ENCODE measurements around the gene OOEP.

OOEP gene

DNA sequence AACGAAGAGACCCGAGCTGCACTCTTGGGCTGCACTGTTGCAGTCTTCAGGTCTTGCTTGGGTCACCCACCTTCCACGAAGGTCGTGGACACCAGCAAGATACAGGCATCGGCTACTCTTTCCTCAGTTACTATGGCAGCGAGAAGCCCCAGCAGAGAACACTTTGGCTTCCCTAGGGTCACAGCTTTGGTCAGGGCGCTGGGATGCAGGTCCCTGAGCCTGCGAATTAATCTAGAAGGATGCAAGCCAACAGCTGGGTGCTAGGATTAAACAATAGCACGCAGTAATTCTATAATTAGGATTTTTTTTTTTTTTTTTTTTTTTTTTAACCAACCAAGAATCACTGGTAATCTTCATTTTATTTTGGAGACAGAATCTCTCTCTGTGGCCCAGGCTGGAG lies 5.1 kb downstream of the OOEP start:
- H3K27me3 ChIP-seq (ENCODE audit: insufficient read depth, insufficient read length) = peaks cover 18% of the 10 kb centered on the region
- TF ChIP-seq SUZ12 (IDR thresholded peaks at IDR 0.05; ENCODE audit: extremely low read depth, insufficient read depth, insufficient read length) (no peak), YY1 (IDR thresholded peaks at IDR 0.05; ENCODE audit: insufficient read depth, insufficient read length) (no peak), ZNF274 (IDR thresholded peaks at IDR 0.05; ENCODE audit: low read depth, low read length) (no peak)
- DNase-seq (ENCODE audit: low read depth, low spot score) = no peak
- no peaks in the 10 kb centered on the region for H3K4me1 ChIP-seq (ENCODE audit: insufficient read depth, insufficient read length)
- H3K9ac ChIP-seq (ENCODE audit: insufficient read length, low read depth) = no peak overlapping the region
- H3K9me3 ChIP-seq (ENCODE audit: insufficient read depth, low read length) = peaks cover 11% of the 10 kb centered on the region; the same call in 1 of the 2 replicates
- no peaks in the 10 kb centered on the region for H3K36me3 ChIP-seq (ENCODE audit: insufficient read depth, insufficient read length, low read length)
- no peak overlapping the region for H3K4me3 ChIP-seq (ENCODE audit: insufficient read length, low read depth)

DNA sequence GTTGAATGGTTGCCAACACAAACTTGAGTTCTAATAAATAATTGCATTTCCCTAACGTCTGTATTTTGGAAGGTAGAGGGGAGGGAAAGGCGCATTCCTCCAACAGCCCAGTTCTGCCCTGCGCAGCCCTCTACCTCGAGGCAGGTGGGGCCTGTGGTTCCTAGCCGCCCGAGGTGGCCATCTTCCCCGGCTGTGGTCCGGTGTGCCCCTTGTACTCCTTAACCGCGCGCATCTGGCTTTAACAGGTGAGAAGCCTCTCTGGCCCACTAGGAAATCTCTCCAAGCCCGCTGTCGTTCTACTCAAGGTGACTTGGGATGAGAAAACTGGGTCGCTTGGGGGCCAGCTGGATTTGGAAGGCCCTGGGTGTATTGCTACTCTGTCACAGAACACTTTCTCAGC lies 5.6 kb downstream of the OOEP start:
- Histone ChIP-seq H3K27me3 (ENCODE audit: insufficient read depth, insufficient read length) (peaks cover 14% of the 10 kb centered on the region), H3K4me3 (ENCODE audit: insufficient read length, low read depth) (no peak overlapping the region), H3K4me1 (ENCODE audit: insufficient read depth, insufficient read length) (no peaks in the 10 kb centered on the region), H3K9ac (ENCODE audit: insufficient read length, low read depth) (no peak overlapping the region), H3K36me3 (ENCODE audit: insufficient read depth, insufficient read length, low read length) (no peaks in the 10 kb centered on the region), H3K9me3 (ENCODE audit: insufficient read depth, low read length) (peaks cover 11% of the 10 kb centered on the region; the same call in 1 of the 2 replicates)
- DNase-seq (ENCODE audit: low read depth, low spot score) = no peak
- TF ChIP-seq SUZ12 (IDR thresholded peaks at IDR 0.05; ENCODE audit: extremely low read depth, insufficient read depth, insufficient read length) = no peak
- TF ChIP-seq YY1 (IDR thresholded peaks at IDR 0.05; ENCODE audit: insufficient read depth, insufficient read length) = no peak
- no peak for TF ChIP-seq ZNF274 (IDR thresholded peaks at IDR 0.05; ENCODE audit: low read depth, low read length)

DNA sequence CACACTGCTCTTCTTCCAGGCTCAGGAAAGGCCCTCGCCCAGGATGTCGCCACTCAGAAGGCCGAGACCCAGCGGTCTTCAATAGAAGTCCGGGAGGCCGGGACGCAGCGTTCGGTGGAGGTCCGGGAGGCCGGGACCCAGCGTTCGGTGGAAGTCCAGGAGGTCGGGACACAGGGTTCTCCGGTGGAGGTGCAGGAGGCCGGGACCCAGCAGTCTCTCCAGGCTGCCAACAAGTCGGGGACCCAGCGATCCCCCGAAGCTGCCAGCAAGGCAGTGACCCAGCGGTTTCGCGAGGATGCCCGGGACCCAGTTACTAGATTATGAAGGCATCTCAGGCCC lies 6.2 kb downstream of the OOEP start:
- no peak for TF ChIP-seq YY1 (IDR thresholded peaks at IDR 0.05; ENCODE audit: insufficient read depth, insufficient read length)
- no peak for TF ChIP-seq ZNF274 (IDR thresholded peaks at IDR 0.05; ENCODE audit: low read depth, low read length)
- H3K27me3 ChIP-seq (ENCODE audit: insufficient read depth, insufficient read length) = peaks cover 9% of the 10 kb centered on the region
- H3K36me3 ChIP-seq (ENCODE audit: insufficient read depth, insufficient read length, low read length) = no peaks in the 10 kb centered on the region
- H3K9me3 ChIP-seq (ENCODE audit: insufficient read depth, low read length) = peaks cover 11% of the 10 kb centered on the region; the same call in 1 of the 2 replicates
- no peak overlapping the region for H3K4me3 ChIP-seq (ENCODE audit: insufficient read length, low read depth)
- H3K9ac ChIP-seq (ENCODE audit: insufficient read length, low read depth) = no peak overlapping the region
- DNase-seq (ENCODE audit: low read depth, low spot score) = no peak
- no peaks in the 10 kb centered on the region for H3K4me1 ChIP-seq (ENCODE audit: insufficient read depth, insufficient read length)

DNA sequence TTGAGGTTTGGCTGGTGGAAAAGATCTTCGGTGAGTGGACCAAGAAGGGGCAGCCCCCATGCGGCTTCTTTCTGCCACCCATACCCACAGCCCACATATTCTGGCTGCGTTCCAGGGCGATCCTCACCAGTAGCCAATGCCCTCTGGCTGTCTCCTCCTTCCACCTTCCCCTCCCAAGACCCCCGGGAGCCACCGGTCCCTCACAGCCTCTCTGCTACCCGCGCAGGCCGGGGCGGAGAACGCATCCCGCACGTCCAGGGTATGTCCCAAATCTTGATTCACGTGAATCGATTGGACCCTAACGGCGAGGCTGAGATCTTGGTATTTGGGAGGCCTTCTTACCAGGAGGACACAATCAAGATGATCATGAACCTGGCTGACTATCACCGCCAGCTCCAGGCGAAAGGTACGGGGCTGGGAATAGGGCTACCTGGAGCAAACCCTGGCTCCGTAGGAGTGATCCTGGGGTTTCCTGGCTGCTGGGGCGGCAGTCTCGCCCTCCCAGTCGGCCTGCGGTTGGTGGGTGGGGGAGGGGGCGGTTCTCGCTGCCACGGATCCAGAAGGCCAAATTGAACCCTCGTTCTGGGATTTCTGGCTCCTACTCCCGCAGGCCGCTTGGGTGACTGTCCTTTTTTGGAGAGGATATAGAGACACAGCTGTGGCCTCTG lies 6.7 kb downstream of the OOEP start:
- Histone ChIP-seq H3K9me3 (ENCODE audit: insufficient read depth, low read length) (peaks cover 11% of the 10 kb centered on the region; the same call in 1 of the 2 replicates), H3K4me3 (ENCODE audit: insufficient read length, low read depth) (no peak overlapping the region), H3K36me3 (ENCODE audit: insufficient read depth, insufficient read length, low read length) (no peaks in the 10 kb centered on the region), H3K9ac (ENCODE audit: insufficient read length, low read depth) (no peak overlapping the region), H3K4me1 (ENCODE audit: insufficient read depth, insufficient read length) (no peaks in the 10 kb centered on the region), H3K27me3 (ENCODE audit: insufficient read depth, insufficient read length) (peaks cover 12% of the 10 kb centered on the region)
- DNase-seq (ENCODE audit: low read depth, low spot score) = no peak
- no peak for TF ChIP-seq SUZ12 (IDR thresholded peaks at IDR 0.05; ENCODE audit: extremely low read depth, insufficient read depth, insufficient read length)
- TF ChIP-seq ZNF274 (IDR thresholded peaks at IDR 0.05; ENCODE audit: low read depth, low read length) = no peak
- no peak for TF ChIP-seq YY1 (IDR thresholded peaks at IDR 0.05; ENCODE audit: insufficient read depth, insufficient read length)

DNA sequence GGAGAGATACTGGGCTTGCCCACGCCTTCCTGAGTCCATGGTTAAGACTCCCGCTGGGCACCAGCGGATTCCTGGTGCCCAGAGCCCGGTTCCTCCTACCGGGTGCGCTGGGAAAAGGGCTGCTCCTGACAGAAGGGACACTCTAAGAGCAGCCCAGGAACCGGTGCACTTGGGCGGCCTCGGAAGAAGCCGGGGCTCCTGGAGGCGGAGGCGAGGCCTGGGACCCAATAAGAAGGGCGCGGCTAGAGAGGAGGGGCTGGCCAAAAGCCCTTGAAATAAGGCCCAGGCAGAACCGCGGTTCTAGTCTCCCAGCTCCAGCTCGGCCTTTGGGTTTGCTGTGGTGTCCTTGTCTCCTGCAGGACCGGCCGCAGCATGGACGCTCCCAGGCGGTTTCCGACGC lies 7.3 kb downstream of the OOEP start, which contains the start of gene KHDC3L:
Gene KHDC3L, plus strand, starts transcription at position 301 of the 400 bp plus-strand sequence. Its CDS starts 72 bp downstream, at position 373.
- no peaks in the 10 kb centered on the region for H3K36me3 ChIP-seq (ENCODE audit: insufficient read depth, insufficient read length, low read length)
- H3K27me3 ChIP-seq (ENCODE audit: insufficient read depth, insufficient read length) = peaks cover 12% of the 10 kb centered on the region
- no peak within 1 kb of the TSS for H3K9ac ChIP-seq (ENCODE audit: insufficient read length, low read depth)
- no peaks in the 10 kb centered on the region for H3K4me1 ChIP-seq (ENCODE audit: insufficient read depth, insufficient read length)
- H3K9me3 ChIP-seq (ENCODE audit: insufficient read depth, low read length) = peaks cover 11% of the 10 kb centered on the region; the same call in 1 of the 2 replicates
- H3K4me3 ChIP-seq (ENCODE audit: insufficient read length, low read depth) = no peak within 1 kb of the TSS
- TF ChIP-seq SUZ12 (IDR thresholded peaks at IDR 0.05; ENCODE audit: extremely low read depth, insufficient read depth, insufficient read length) (no peak), YY1 (IDR thresholded peaks at IDR 0.05; ENCODE audit: insufficient read depth, insufficient read length) (no peak)
- no peak for DNase-seq (ENCODE audit: low read depth, low spot score)

DNA sequence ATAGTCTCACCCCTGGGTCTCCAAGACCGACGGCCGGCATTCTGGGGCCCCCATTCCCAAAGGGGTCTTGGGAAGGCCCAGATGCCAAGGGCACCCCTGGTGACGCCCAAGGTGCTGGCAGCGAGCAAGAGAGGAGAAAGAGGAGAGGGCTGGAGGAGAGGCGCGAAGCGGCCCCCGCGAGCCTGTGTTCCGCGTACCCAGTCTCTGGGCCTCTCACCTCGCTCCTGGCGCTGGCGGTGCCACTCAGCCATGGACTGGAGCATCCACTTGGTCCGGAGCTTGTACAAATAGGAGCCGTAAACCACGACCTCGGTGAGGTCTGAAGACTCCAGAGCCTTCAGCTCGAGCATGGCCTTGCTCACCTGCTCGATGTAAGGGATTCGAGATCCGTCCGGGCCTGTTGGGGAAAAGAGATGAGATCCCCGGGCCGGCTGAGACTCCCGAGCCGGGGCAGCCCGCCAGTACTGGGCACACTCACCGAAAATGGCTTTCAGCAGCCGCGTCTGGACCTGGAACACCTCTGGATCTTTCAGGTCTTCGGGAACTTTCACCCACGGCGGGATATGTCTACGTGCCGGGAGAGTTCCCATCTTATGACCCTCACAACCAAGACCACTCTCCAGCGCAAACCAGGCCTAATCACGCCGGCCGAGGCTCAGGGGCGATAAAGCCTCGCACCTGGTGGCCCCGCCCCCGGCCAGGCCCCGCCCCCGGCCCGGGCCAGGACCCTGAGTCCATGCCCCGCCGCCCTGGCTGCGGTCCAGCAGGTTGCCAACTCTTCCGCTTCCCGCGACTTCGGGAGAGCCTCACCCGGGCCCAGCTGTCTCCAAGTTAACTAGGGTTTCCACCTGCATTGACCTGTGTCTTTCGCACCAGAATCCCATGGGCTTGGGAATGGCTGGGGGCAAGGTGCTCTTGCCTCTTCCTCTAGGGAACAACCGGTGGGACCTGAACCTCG lies 15.8 kb downstream of the OOEP start, which contains the start of gene DPPA5:
Gene DPPA5, minus strand, starts transcription at position 641 of the 958 bp plus-strand sequence. Its CDS starts 51 bp downstream, at position 590.
- peaks cover 63% of the 10 kb centered on the region for H3K27me3 ChIP-seq (ENCODE audit: insufficient read depth, insufficient read length)
- no peaks in the 10 kb centered on the region for H3K36me3 ChIP-seq (ENCODE audit: insufficient read depth, insufficient read length, low read length)
- TF ChIP-seq YY1 (IDR thresholded peaks at IDR 0.05; ENCODE audit: insufficient read depth, insufficient read length) (no peak), SUZ12 (IDR thresholded peaks at IDR 0.05; ENCODE audit: extremely low read depth, insufficient read depth, insufficient read length) (no peak), ZNF274 (IDR thresholded peaks at IDR 0.05; ENCODE audit: low read depth, low read length) (no peak)
- no peak within 1 kb of the TSS for H3K9ac ChIP-seq (ENCODE audit: insufficient read length, low read depth)
- no peak within 1 kb of the TSS for H3K4me3 ChIP-seq (ENCODE audit: insufficient read length, low read depth)
- no peak for DNase-seq (ENCODE audit: low read depth, low spot score)
- H3K4me1 ChIP-seq (ENCODE audit: insufficient read depth, insufficient read length) = peaks cover 1% of the 10 kb centered on the region
- no peaks in the 10 kb centered on the region; the same call in 1 of the 2 replicates for H3K9me3 ChIP-seq (ENCODE audit: insufficient read depth, low read length)

DNA sequence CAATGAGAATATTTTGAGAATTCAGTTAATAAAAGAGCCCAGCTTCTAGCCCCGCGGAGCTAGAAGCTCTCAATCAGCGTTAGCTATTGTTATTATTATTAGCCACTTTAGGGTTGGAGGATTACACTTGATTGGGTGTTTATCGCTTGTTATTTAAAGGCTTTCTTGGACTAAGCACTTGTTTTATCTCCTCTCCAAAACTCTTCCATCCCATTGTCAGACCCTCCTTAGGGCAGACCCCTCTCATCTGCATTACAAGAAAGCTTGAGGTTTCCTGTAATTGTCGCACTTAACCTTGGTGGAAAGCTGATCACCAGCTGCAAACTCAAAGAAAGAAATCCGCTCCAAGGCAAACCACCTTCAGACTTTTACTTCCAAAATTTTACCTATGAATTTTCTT lies 20.4 kb downstream of the OOEP start:
- no peak overlapping the region for H3K9ac ChIP-seq (ENCODE audit: insufficient read length, low read depth)
- peaks cover 88% of the 10 kb centered on the region for H3K27me3 ChIP-seq (ENCODE audit: insufficient read depth, insufficient read length)
- peaks cover 4% of the 10 kb centered on the region for H3K4me1 ChIP-seq (ENCODE audit: insufficient read depth, insufficient read length)
- TF ChIP-seq SUZ12 (IDR thresholded peaks at IDR 0.05; ENCODE audit: extremely low read depth, insufficient read depth, insufficient read length) = no peak
- no peak for TF ChIP-seq YY1 (IDR thresholded peaks at IDR 0.05; ENCODE audit: insufficient read depth, insufficient read length)
- TF ChIP-seq ZNF274 (IDR thresholded peaks at IDR 0.05; ENCODE audit: low read depth, low read length) = no peak
- H3K36me3 ChIP-seq (ENCODE audit: insufficient read depth, insufficient read length, low read length) = no peaks in the 10 kb centered on the region
- peak; percentile 85 for DNase-seq (ENCODE audit: low read depth, low spot score)
- peaks cover 11% of the 10 kb centered on the region; the same call in 1 of the 2 replicates for H3K9me3 ChIP-seq (ENCODE audit: insufficient read depth, low read length)
- H3K4me3 ChIP-seq (ENCODE audit: insufficient read length, low read depth) = no peak overlapping the region
